Spleen (tissue), 11 donors: ENCODE data around the gene PRPH2. TPM values are rescaled to one million over a fixed set of nuclear protein-coding genes. Genes with fewer than 3 reads are reported as not detected.

Source experiments
- DNase-seq: peaks from one replicate; pipeline ENCODE4 v3.0.0-alpha.2; 2020
- H3K27ac ChIP-seq, 8 donors: fragments of 200-600 bp; sonication (generic) in 7 of 8; 1 replicate in 4 of 8; 2 replicates in 4 of 8; pipeline versions ENCODE4 v1.5.0 to v1.8.0; 2016 to 2021; ENCODE audit warnings: inconsistent platforms in 4 of 8, mild to moderate bottlenecking in 4 of 8, moderate library complexity in 1 of 8
- H3K27me3 ChIP-seq, 7 donors: fragments of 200-600 bp; sonication (generic) in 6 of 7; replicated peaks in 1 of 7; 1 replicate in 4 of 7; 2 replicates in 3 of 7; pipeline versions ENCODE4 v1.5.0 to v1.8.0; 2016 to 2021; ENCODE audit warnings: inconsistent platforms in 3 of 7, mild to moderate bottlenecking in 1 of 7
- H3K36me3 ChIP-seq, 6 donors: fragments of 200-600 bp; sonication (generic) in 5 of 6; 1 replicate in 4 of 6; 2 replicates in 2 of 6; pipeline versions ENCODE4 v1.5.0 to v1.8.0; 2016 to 2021; ENCODE audit warnings: inconsistent platforms in 2 of 6
- H3K4me1 ChIP-seq, 6 donors: fragments of 200-600 bp; sonication (generic) in 5 of 6; 1 replicate in 3 of 6; 2 replicates in 3 of 6; pipeline versions ENCODE4 v1.5.0 to v1.8.0; 2016 to 2021; ENCODE audit warnings: inconsistent platforms in 3 of 6
- H3K4me3 ChIP-seq, 8 donors: fragments of 200-600 bp; sonication (generic) in 7 of 8; 1 replicate in 4 of 8; 2 replicates in 4 of 8; pipeline versions ENCODE4 v1.5.0 to v1.8.0; 2016 to 2021; ENCODE audit warnings: inconsistent platforms in 4 of 8, mild to moderate bottlenecking in 4 of 8, moderate library complexity in 2 of 8
- H3K9me3 ChIP-seq, 8 donors: fragments of 200-600 bp; sonication (generic) in 7 of 8; 1 replicate in 4 of 8; 2 replicates in 4 of 8; pipeline versions ENCODE4 v1.5.0 to v1.8.0; 2016 to 2021; ENCODE audit warnings: inconsistent platforms in 4 of 8
- POLR2A ChIP-seq, 3 donors: fragments of 450-650 bp; IDR thresholded peaks; one replicate each; pipeline ENCODE4 v1.5.1; 2017; ENCODE audit warnings: antibody characterized with exemption in 3 of 3, mild to moderate bottlenecking in 1 of 3
- POLR2AphosphoS5 ChIP-seq, 3 donors: sonication (generic); formaldehyde crosslinking; IDR thresholded peaks; one replicate each; pipeline ENCODE4 v1.5.1; 2017; ENCODE audit warnings: antibody characterized with exemption in 3 of 3
- WGBS, 5 donors: extraction: QIAGEN DNeasy Blood & Tissue Kit in 3 of 5; methylation state at CpG; one replicate each; pipeline versions ENCODE4 v1.1.5 to v1.1.7; 2013 to 2018; 5-methylcytosine and 5-hydroxymethylcytosine counted together
- intact Hi-C: fragments of 100-400 bp; cut with DNase I; formaldehyde crosslinking; loops from one replicate; pipeline ENCODE4 v1.15.0; 2023; ENCODE audit warnings: low total_unique reads
- polyA plus RNA-seq, 3 donors: library from polyadenylated mRNA; stranded (reverse); fragments of 200-250 nt; gene quantifications; one replicate each; pipeline ENCODE4 v1.2.1, GENCODE V29; 2013
- total RNA-seq, 7 donors: library from RNA; depleted of rRNA in 3 of 7; stranded (reverse); fragments of >200 nt in 3 of 7; fragmentation: NEBNext Ultra II Directional in 4 of 7; extraction: Animal tissue kit (Norgen Biotek cat#: 25700) in 4 of 7; gene quantifications; one replicate each; pipeline versions ENCODE4 v1.1.0 to v1.2.1, GENCODE V29; 2016 to 2021
- TF ChIP-seq, protein P1 (sequence below), 11 experiments: fragments of 200-600 bp in 7 of 11; fragments of 450-650 bp in 4 of 11; sonication (generic) in 4 of 11; IDR thresholded peaks in 8 of 11; conservative IDR thresholded peaks in 3 of 11; 1 replicate in 7 of 11; 2 replicates in 4 of 11; pipeline versions ENCODE4 v1.4.0 to v1.8.0; 2016 to 2021; ENCODE audit warnings: antibody characterized with exemption in 11 of 11, inconsistent platforms in 4 of 11, mild to moderate bottlenecking in 1 of 11
- donor health status: healthy with polysubstance abuse.
- donor health status: DM: no; HTN: no; CAD: no; lungs with moderate emphysema.
- donor health status: DM: no; HTN: no; CAD: no.
- donor health status: Bipolar disorder and iron deficiency.
- donor health status: healthy.
- donor health status: DM: no; HTN: no; CAD: no.
- donor health status: DM: yes; HTN: yes; CAD: no.

Gene PRPH2
- total and polyA plus RNA-seq, 10 donors, result 0.27 to 1.8 (median 0.73) TPM

DNA sequence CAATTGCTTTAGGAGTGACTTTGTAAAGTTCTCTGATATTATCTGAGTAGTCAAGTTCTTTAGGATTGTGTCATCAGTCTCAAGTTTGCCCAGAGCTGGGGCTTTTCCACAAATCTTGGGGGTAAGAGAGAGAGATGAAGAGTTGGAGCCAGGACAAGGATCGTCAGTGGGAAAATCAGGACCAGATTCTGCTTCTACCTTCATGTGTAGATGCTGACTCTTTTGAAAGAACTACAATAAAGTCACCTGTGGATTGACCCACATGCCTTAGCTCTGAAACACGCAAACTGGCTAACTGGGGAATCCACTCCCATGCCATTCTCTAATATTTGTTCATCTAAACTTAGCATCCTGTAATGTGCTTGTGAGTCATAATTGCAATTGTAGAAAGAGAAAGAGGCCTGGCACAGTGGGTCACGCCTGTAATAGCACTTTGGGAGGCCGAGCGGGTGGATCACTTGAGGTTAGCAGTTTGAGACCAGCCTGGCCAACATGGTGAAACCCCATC lies 43.8 kb upstream of the PRPH2 start:
- H3K4me1 ChIP-seq, result peaks cover 5 to 30% (median 11%) of the 10 kb centered on the region in 6 donors
- H3K9me3 ChIP-seq, result no peaks in the 10 kb centered on the region
- DNase-seq, result no peak
- H3K36me3 ChIP-seq, result peaks cover 0 to 22% (median 0%) of the 10 kb centered on the region in 6 donors
- TF ChIP-seq POLR2A (IDR thresholded peaks at IDR 0.05) (no peak), POLR2AphosphoS5 (IDR thresholded peaks at IDR 0.05) (no peak)
- TF ChIP-seq, protein P1, sequence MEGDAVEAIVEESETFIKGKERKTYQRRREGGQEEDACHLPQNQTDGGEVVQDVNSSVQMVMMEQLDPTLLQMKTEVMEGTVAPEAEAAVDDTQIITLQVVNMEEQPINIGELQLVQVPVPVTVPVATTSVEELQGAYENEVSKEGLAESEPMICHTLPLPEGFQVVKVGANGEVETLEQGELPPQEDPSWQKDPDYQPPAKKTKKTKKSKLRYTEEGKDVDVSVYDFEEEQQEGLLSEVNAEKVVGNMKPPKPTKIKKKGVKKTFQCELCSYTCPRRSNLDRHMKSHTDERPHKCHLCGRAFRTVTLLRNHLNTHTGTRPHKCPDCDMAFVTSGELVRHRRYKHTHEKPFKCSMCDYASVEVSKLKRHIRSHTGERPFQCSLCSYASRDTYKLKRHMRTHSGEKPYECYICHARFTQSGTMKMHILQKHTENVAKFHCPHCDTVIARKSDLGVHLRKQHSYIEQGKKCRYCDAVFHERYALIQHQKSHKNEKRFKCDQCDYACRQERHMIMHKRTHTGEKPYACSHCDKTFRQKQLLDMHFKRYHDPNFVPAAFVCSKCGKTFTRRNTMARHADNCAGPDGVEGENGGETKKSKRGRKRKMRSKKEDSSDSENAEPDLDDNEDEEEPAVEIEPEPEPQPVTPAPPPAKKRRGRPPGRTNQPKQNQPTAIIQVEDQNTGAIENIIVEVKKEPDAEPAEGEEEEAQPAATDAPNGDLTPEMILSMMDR (IDR thresholded peaks at IDR 0.05 in 8 of 11, conservative IDR thresholded peaks at IDR 0.05 in 3 of 11), result no peak
- intact Hi-C loops, result no loop called here
- no peak overlapping the region for H3K27ac ChIP-seq
- H3K4me3 ChIP-seq, result no peak overlapping the region
- H3K27me3 ChIP-seq, result no peaks in the 10 kb centered on the region
- 86 to 96% (median 93%) methylated on average over 5 of the region's 5 CpGs for WGBS, 5 donors

DNA sequence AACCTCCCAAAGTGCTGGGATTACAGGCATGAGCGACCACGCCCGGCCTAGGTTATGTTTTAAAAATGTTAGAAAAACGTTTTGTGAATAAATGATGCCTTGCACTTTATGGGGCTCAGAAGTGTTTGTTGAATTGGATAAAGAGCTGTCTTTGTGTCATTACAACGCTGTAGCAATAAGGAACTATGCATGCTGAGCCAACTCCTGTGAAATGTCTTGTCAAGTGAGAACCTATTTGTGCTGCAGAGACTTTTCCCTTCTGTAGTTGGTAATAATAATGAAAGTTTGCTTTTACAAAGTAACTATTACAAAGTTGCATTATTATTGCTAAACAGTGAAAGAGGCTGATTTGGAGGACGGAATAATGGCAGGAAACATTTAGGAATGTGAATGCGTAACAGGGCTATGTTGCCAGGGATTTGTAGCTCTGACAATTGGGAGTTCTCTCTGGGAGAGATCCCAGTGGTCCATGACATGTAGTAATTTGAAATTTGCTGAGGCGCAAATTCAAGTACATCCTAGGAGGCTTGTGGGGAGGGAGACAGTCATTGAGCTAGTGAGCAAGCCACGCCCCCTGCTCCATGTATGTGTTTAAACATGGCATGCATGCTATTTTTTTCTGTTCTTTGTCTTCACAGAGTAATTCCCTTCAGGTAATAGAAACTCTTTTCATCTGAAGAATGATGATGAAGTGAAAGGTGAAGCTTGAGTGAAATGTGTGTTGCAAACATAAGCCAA lies 42.7 kb upstream of the PRPH2 start:
- no peak for DNase-seq
- H3K27me3 ChIP-seq, result no peaks in the 10 kb centered on the region
- WGBS, 5 donors, result 86 to 94% (median 92%) methylated on average over 9 of the region's 9 CpGs
- intact Hi-C loops, result no loop called here
- TF ChIP-seq POLR2AphosphoS5 (IDR thresholded peaks at IDR 0.05) (no peak), POLR2A (IDR thresholded peaks at IDR 0.05) (no peak)
- TF ChIP-seq, protein P1 (IDR thresholded peaks at IDR 0.05 in 8 of 11, conservative IDR thresholded peaks at IDR 0.05 in 3 of 11), result no peak
- H3K27ac ChIP-seq, result no peak overlapping the region
- H3K4me3 ChIP-seq, result no peak overlapping the region
- peaks cover 0 to 20% (median 2%) of the 10 kb centered on the region in 6 donors for H3K4me1 ChIP-seq
- H3K36me3 ChIP-seq, result peaks cover 0 to 33% (median 0%) of the 10 kb centered on the region in 6 donors
- H3K9me3 ChIP-seq, result no peaks in the 10 kb centered on the region

DNA sequence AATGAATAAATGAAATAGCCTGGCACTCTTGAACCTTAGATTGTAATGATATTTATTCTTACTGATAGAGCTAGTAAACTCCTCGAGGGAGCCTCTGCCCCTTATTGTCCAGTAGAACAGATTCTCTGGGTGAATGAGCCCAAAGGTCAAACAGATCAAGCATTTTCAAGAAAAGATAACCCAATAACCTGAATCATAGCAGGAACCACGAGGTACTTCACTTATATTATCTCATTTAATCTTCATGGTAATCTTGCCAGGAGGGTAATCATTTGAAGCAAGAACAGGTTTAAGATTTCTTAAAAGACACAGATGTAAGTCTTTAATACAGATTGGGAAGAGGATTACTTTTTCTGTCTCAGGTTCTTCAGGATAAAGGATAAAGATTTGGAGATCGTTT lies 40.6 kb upstream of the PRPH2 start:
- no peaks in the 10 kb centered on the region for H3K9me3 ChIP-seq
- H3K27me3 ChIP-seq, result no peaks in the 10 kb centered on the region
- intact Hi-C loops, result no loop called here
- H3K36me3 ChIP-seq, result peaks cover 0 to 50% (median 5%) of the 10 kb centered on the region in 6 donors
- WGBS, 5 donors, result 80 to 87% (median 84%) methylated on average over 3 of the region's 3 CpGs
- TF ChIP-seq POLR2AphosphoS5 (IDR thresholded peaks at IDR 0.05) (no peak), POLR2A (IDR thresholded peaks at IDR 0.05) (no peak)
- TF ChIP-seq, protein P1 (IDR thresholded peaks at IDR 0.05 in 8 of 11, conservative IDR thresholded peaks at IDR 0.05 in 3 of 11), result no peak
- no peak for DNase-seq
- H3K27ac ChIP-seq, result no peak overlapping the region
- peaks cover 0 to 6% (median under 1%) of the 10 kb centered on the region in 6 donors for H3K4me1 ChIP-seq
- H3K4me3 ChIP-seq, result no peak overlapping the region

DNA sequence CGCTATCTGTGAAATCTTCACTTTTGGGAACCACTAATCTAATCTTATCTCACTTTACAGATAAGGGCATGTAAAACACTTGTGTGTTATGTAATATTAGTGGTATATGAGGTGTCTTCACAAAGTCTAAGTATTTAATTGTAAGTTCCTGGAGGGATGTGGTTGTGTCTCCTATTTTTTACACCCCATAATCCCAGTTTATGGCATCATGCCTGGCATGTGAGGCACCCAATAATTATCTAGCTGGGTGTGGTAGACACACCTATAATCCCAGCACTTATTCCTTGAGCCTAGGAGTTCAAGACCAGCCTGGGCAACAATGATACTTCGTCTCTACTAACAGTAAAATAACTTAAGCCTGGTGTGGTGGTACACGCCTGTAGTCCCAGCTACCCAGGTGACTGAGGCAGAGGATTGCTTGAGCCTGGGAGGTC lies 40.0 kb upstream of the PRPH2 start:
- Histone ChIP-seq H3K4me3 (no peak overlapping the region), H3K27me3 (no peaks in the 10 kb centered on the region), H3K27ac (no peak overlapping the region), H3K36me3 (peaks cover 0 to 50% (median 5%) of the 10 kb centered on the region in 6 donors), H3K9me3 (no peaks in the 10 kb centered on the region), H3K4me1 (peaks cover 0 to 3% (median 0%) of the 10 kb centered on the region in 6 donors)
- intact Hi-C loops, result no loop called here
- TF ChIP-seq POLR2A (IDR thresholded peaks at IDR 0.05), result no peak
- TF ChIP-seq, protein P1 (IDR thresholded peaks at IDR 0.05 in 8 of 11, conservative IDR thresholded peaks at IDR 0.05 in 3 of 11), result no peak
- no peak for TF ChIP-seq POLR2AphosphoS5 (IDR thresholded peaks at IDR 0.05)
- 85 to 95% (median 91%) methylated on average over 3 of the region's 3 CpGs for WGBS, 5 donors
- no peak for DNase-seq
